ENCODE results near the gene PANX2.

DNA sequence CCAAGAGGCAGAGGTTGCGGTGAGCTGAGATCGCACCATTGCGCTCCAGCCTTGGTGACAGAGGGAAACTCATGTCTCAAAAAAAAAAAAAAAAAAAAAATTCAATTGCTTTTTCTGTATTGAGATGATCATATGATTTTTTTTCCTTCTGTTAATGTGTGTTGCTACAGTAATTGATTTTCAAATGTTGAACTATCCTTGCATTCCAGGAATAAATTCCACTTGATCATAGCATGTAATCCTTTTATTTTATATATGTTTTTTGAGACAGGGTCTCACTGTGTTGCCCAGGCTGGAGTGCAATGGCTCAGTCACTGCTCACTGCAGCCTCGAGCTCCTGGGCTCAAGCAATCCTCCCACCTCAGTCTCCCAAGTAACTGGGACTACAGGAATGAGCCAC lies 47.4 kb upstream of the PANX2 start:
- TF ChIP-seq, protein P1, sequence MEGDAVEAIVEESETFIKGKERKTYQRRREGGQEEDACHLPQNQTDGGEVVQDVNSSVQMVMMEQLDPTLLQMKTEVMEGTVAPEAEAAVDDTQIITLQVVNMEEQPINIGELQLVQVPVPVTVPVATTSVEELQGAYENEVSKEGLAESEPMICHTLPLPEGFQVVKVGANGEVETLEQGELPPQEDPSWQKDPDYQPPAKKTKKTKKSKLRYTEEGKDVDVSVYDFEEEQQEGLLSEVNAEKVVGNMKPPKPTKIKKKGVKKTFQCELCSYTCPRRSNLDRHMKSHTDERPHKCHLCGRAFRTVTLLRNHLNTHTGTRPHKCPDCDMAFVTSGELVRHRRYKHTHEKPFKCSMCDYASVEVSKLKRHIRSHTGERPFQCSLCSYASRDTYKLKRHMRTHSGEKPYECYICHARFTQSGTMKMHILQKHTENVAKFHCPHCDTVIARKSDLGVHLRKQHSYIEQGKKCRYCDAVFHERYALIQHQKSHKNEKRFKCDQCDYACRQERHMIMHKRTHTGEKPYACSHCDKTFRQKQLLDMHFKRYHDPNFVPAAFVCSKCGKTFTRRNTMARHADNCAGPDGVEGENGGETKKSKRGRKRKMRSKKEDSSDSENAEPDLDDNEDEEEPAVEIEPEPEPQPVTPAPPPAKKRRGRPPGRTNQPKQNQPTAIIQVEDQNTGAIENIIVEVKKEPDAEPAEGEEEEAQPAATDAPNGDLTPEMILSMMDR (IDR thresholded peaks at IDR 0.05; ENCODE audit: low read length): no peak
- TF ChIP-seq EZH2 (IDR thresholded peaks at IDR 0.05; ENCODE audit: borderline replicate concordance, low read length): no peak

Measured in OCI-LY1 (cell line).